Fibroblast of mammary gland (primary cell): ENCODE results near the gene EFNA4.

ENCODE experiments used
- DNase-seq: peaks from one replicate; pipeline ENCODE4 v3.0.0-alpha.2; 2010; ENCODE audit warnings: low read depth
- H3K4me3 ChIP-seq: 2 replicates; pipeline ENCODE4 v1.5.1; 2011; ENCODE audit warnings: low read depth, mild to moderate bottlenecking, low read length, moderate library complexity; ENCODE audit not compliant: control insufficient read depth
- CTCF ChIP-seq: conservative IDR thresholded peaks from 2 replicates; pipeline ENCODE4 v1.5.1; 2011; ENCODE audit warnings: low read depth, low read length, inconsistent platforms; ENCODE audit not compliant: control insufficient read depth, insufficient read depth

EFNA4 gene

DNA sequence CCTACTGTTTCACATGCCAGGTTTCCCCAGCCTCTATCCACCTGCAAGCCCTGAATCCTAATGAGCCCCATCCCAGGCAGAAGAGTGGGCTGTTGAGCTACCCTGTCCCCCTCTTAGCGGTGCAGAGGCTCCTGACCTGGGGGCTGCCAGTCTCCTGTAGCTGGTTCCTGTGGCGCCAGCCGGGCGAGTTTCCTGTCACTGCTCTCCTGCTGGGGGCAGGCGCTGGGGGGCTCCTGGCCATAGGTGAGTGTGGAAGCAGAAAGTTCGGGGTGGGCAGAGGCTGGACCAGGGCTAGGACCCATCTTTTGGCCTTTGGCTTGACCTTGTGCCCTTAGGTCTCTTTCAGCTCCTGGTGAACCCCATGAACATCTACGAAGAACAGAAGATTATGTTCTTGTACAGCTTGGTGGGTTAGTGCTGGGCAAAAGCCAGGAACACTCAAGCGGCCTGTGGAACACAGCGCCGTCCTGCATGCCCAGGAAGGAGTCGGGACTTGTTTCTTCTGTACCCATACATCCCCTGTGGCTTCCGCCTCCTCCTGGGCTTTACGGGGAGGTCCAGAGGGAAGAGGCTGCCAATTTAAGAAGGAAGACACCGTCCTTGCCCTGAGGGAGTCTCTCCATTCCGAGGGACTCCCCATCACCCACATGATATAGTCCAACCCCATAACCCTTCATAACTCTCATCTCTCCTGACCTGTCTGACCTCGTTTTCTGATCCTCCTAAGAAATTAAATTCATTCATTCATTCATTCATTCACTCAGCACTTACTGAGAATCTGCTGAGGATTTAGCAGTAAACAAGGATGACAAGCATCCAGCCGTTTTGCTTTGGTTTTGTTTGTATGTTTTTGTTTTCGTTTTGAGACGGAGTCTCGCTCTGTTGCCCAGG lies 29.0 kb upstream of the EFNA4 start:
- no peak overlapping the region for H3K4me3 ChIP-seq
- DNase-seq, result no peak
- no peak for TF ChIP-seq CTCF

DNA sequence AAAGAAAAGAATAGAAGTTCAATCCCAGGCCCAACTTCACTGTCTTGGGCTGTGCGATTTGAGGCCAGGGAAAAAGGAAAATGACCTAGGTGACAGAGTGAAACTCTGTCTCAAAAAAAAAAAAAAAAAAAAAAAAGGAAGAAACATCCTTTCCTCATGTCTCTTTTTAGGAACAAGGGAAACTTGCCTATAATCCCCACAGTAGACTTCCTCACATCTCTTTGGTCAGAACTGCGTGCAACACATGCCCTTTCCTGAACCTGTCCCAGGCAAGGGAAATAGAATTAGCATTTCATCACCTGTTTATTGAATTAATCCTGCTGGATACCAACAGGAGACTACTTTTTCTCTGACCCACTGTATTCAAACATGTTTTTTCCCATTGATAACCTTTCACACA lies 27.6 kb upstream of the EFNA4 start:
- TF ChIP-seq CTCF, result no peak
- H3K4me3 ChIP-seq, result no peak overlapping the region
- DNase-seq, result no peak

GRCh38 chr1:155037043-155037442 lies 26.5 kb upstream of the EFNA4 start:
- no peak overlapping the region for H3K4me3 ChIP-seq
- TF ChIP-seq CTCF, result no peak
- DNase-seq, result no peak

DNA sequence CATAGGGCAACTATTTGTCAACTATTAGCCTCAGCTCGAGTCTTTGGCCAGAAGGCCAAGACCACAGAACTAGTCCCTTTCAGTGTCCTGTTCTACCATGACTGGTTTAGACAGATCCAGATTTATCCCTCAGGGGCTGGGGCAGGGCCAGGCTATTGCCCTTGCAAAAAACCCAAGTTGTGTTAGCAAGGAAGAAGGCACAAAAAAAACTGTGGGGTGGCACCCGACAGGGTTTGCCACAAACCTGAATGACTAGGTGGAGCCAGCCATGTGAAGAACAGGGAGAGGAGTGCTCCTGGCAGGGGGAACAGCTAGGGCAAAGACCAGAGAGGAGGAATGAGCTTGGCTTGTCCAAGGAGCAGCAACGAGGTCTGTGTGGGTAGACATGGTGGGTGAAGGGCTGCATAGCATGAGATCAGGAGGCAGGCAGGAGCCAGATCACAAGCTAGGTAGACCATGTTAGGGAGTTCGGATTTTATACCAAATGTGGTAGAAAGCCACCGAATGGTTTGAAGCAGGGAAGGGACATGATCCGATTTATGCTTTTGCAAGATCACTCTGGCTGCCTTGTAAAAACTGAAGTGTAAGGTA lies 25.6 kb upstream of the EFNA4 start:
- no peak overlapping the region for H3K4me3 ChIP-seq
- DNase-seq, result no peak
- TF ChIP-seq CTCF, result no peak

- peak; percentile 56 for DNase-seq
- TF ChIP-seq CTCF, result no peak
- H3K4me3 ChIP-seq, result no peak overlapping the region
Observed at GRCh38 chr1:155038602-155039307, 24.8 kb upstream of the EFNA4 start.

- no peak for TF ChIP-seq CTCF
- no peak overlapping the region for H3K4me3 ChIP-seq
- DNase-seq, result no peak
Observed at GRCh38 chr1:155039308-155039669, 24.3 kb upstream of the EFNA4 start.
